Subcutaneous abdominal adipose tissue (tissue), 5 donors: ENCODE results near the gene EPS8L3.

Experiments
- H3K27ac ChIP-seq: one replicate; pipeline ENCODE4 v1.7.0; 2013; ENCODE audit warnings: low read depth, mild to moderate bottlenecking, inconsistent platforms, low read length, moderate library complexity
- H3K27me3 ChIP-seq, 5 donors: one replicate each; pipeline ENCODE4 v1.7.0; 2013; ENCODE audit warnings: low read length in 5 of 5, inconsistent platforms in 1 of 5; ENCODE audit not compliant: control insufficient read depth in 5 of 5, insufficient read depth in 4 of 5
- H3K36me3 ChIP-seq, 5 donors: one replicate each; pipeline ENCODE4 v1.7.0; 2013; ENCODE audit warnings: low read length in 5 of 5; ENCODE audit not compliant: control insufficient read depth in 5 of 5, insufficient read depth in 5 of 5
- H3K4me1 ChIP-seq, 5 donors: one replicate each; pipeline ENCODE4 v1.7.0; 2013; ENCODE audit warnings: low read length in 5 of 5, mild to moderate bottlenecking in 3 of 5, moderate library complexity in 1 of 5; ENCODE audit not compliant: control insufficient read depth in 5 of 5, insufficient read depth in 5 of 5
- H3K4me3 ChIP-seq, 5 donors: one replicate each; pipeline ENCODE4 v1.7.0; 2013; ENCODE audit warnings: low read length in 5 of 5, low read depth in 1 of 5
- H3K9ac ChIP-seq, 5 donors: one replicate each; pipeline ENCODE4 v1.7.0; 2013; ENCODE audit warnings: low read length in 5 of 5, mild to moderate bottlenecking in 4 of 5, moderate library complexity in 3 of 5
- H3K9me3 ChIP-seq, 5 donors: one replicate each; pipeline ENCODE4 v1.7.0; 2013; ENCODE audit warnings: low read length in 5 of 5; ENCODE audit not compliant: control insufficient read depth in 5 of 5
- donor health status: healthy.
- donor health status: healthy.
- donor health status: healthy.
- donor health status: healthy.
- donor health status: healthy.

Gene EPS8L3

DNA sequence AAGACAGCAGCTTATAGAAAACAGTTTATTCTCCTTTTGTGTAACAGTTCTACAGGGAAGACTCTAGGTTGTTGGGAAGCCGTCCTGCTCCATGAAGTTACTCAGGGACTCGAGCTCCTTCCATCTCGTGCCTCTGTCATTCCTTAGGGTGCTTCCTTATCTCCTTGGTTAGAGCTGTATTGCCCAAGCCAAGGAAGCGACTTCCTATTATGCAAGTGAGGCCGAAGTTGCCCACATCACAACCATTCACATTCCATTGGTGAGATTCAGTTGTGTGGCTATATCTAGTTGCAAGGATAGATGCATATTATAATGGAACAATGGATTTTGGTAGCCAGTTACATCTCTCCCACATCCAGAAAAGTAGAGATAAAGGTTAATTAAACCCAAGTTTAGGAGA lies 42.7 kb downstream of the EPS8L3 start:
- Histone ChIP-seq H3K36me3 (no peaks in the 10 kb centered on the region), H3K4me3 (no peak overlapping the region), H3K27ac (no peak overlapping the region), H3K27me3 (no peaks in the 10 kb centered on the region), H3K4me1 (peaks cover 0 to 20% (median 9%) of the 10 kb centered on the region in 5 donors), H3K9me3 (peaks cover 0 to 2% (median 0%) of the 10 kb centered on the region in 5 donors), H3K9ac (no peak overlapping the region)

DNA sequence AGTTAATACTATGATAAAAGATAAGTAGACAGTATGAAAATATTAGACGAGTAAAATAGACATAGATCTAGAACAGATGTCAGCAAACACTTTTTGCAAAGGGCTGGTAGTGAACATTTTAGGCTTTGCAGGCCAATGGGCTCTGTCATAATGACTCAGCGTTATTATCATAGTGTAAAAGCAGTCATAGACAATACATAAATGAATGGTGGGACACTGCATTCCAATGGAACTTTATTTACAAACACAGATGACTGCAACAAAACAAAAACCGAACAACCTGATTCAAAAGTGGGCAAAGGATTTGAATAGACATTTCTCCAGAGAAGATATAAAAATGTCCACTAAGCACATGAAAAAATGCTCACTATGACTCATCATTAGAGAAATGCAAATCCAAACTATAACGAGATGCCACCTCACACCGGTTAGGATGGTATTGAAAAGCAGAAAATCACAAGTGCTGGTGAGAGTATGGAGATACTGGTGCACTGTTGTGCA lies 44.3 kb downstream of the EPS8L3 start:
- Histone ChIP-seq H3K4me1 (peaks cover 0 to 20% (median 9%) of the 10 kb centered on the region in 5 donors), H3K4me3 (no peak overlapping the region), H3K27ac (no peak overlapping the region), H3K36me3 (no peaks in the 10 kb centered on the region), H3K27me3 (no peaks in the 10 kb centered on the region), H3K9me3 (peaks cover 0 to 2% (median 0%) of the 10 kb centered on the region in 5 donors), H3K9ac (no peak overlapping the region)

DNA sequence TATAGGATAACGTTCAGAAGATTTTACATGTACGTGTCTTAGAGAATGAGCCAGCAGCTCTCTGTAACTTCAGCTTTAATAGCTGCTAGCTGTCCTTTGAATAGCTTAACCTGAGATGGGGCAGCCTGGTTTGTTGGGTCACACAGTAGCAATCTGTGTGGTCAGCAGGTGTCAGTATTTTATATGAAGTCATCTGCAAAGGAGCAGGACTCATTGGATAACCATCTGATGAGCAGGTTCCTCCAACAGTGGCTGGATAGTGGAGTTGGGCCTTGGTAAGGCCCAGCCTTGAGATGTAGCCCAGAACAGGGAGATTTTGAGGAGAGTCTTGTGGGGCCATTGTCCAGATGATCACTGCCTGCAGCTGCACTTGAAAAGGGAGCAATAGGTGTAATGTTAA lies 45.2 kb downstream of the EPS8L3 start:
- H3K9ac ChIP-seq = no peak overlapping the region
- no peak overlapping the region for H3K4me3 ChIP-seq
- peaks cover 0 to 20% (median 9%) of the 10 kb centered on the region in 5 donors for H3K4me1 ChIP-seq
- no peak overlapping the region for H3K27ac ChIP-seq
- H3K27me3 ChIP-seq = no peaks in the 10 kb centered on the region
- peaks cover 0 to 2% (median 0%) of the 10 kb centered on the region in 5 donors for H3K9me3 ChIP-seq
- H3K36me3 ChIP-seq = no peaks in the 10 kb centered on the region

DNA sequence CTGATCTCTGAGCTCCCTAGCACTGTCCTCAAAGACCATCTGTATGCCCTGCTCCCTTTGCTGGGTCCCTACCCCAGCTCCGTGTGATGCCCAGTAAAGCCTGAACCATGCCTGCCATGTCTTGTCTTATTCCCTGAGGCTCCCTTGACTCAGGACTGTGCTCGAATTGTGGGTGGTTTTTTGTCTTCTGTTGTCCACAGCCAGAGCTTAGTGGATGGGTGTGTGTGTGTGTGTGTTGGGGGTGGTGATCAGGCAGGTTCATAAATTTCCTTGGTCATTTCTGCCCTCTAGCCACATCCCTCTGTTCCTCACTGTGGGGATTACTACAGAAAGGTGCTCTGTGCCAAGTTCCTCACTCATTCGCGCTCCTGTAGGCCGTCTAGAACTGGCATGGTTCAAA lies 46.0 kb downstream of the EPS8L3 start:
- no peaks in the 10 kb centered on the region for H3K36me3 ChIP-seq
- no peaks in the 10 kb centered on the region for H3K27me3 ChIP-seq
- peaks cover 0 to 16% (median 9%) of the 10 kb centered on the region in 5 donors for H3K4me1 ChIP-seq
- H3K4me3 ChIP-seq = no peak overlapping the region
- no peak overlapping the region for H3K27ac ChIP-seq
- no peak overlapping the region for H3K9ac ChIP-seq
- peaks cover 0 to 2% (median 0%) of the 10 kb centered on the region in 5 donors for H3K9me3 ChIP-seq

DNA sequence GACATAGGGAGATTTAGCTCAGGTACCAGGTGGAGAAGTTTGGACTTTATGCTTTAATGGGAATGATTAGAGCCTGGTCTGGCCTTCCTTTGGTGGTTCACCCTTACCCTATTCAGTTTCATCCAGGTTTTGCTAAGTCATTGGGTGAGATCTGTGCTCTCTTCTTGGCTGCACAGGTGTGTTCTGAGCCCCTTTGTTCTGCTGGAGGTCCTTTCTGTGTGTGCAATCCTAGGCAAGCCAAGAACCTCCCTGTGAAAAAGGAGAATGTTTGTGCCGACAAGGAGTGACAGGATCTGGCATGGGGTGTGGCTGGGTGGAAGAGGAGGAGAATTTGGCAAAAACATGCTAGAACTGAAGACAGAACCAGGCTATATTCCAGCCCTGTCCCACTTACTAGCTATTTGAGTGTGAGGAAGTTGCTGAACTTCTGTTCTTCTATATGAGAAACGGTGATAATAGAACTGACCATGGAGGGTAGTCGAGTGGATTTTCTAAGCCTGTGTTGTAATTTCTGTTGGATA lies 47.1 kb downstream of the EPS8L3 start:
- Histone ChIP-seq H3K9me3 (no peaks in the 10 kb centered on the region), H3K27ac (no peak overlapping the region), H3K4me1 (peaks cover 0 to 25% (median 15%) of the 10 kb centered on the region in 5 donors), H3K4me3 (no peak overlapping the region), H3K27me3 (no peaks in the 10 kb centered on the region), H3K9ac (no peak overlapping the region), H3K36me3 (no peaks in the 10 kb centered on the region)

DNA sequence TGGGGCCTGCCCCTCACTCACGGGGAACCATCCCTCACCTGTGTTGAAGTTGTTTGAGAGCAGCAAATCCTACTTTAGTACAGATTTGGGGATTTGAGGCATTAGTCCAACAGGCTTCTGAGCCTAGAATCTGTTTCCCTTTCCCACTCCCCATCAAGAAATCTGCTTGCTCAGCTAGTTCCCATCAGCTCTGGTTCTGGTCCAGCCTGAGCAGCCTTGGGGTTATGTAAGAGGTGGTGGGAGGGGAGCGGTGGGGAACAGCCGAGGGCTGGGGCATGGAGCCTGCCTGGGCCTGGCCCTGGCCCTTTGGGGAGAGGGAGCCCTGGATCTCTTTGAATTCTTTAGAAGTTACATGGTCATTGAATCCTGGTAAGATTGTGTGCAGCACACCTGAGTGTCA lies 47.6 kb downstream of the EPS8L3 start:
- H3K27ac ChIP-seq = no peak overlapping the region
- H3K4me3 ChIP-seq = no peak overlapping the region
- no peak overlapping the region for H3K9ac ChIP-seq
- H3K4me1 ChIP-seq = peaks cover 0 to 25% (median 15%) of the 10 kb centered on the region in 5 donors
- H3K27me3 ChIP-seq = no peaks in the 10 kb centered on the region
- H3K9me3 ChIP-seq = no peaks in the 10 kb centered on the region
- no peaks in the 10 kb centered on the region for H3K36me3 ChIP-seq

DNA sequence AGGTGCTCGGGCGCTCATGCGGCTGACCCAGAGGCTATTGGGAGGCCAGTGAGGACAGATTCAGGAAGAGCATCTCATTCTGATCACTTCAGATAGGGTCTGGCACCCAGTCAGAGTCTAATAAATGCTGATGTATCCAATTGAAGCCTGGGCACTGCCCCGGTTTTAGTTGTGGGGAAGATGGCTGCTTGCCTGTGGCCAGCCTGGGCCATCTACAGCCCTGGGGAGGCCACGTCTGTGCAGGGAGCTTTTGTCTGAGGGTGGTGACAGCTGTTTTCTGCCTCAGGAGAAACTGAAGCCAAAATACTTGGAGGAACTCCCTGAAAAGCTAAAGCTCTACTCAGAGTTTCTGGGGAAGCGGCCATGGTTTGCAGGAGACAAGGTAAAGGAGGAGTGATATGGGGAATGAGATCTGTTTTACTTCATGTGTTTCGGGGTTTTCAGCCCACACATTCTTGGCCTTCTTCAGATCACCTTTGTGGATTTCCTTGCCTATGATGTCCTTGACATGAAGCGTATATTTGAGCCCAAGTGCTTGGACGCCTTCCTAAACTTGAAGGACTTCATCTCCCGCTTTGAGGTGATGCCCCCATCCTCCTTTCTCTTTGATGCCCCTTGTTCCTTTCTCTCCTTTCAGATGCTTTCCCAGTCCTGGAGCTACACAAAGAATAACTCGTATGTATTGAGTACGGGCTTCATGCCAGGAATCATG lies 48.9 kb downstream of the EPS8L3 start:
- H3K4me1 ChIP-seq = peaks cover 0 to 25% (median 15%) of the 10 kb centered on the region in 5 donors
- no peaks in the 10 kb centered on the region for H3K36me3 ChIP-seq
- H3K4me3 ChIP-seq = no peak overlapping the region
- H3K9ac ChIP-seq = no peak overlapping the region
- H3K27ac ChIP-seq = no peak overlapping the region
- no peaks in the 10 kb centered on the region for H3K9me3 ChIP-seq
- H3K27me3 ChIP-seq = no peaks in the 10 kb centered on the region

DNA sequence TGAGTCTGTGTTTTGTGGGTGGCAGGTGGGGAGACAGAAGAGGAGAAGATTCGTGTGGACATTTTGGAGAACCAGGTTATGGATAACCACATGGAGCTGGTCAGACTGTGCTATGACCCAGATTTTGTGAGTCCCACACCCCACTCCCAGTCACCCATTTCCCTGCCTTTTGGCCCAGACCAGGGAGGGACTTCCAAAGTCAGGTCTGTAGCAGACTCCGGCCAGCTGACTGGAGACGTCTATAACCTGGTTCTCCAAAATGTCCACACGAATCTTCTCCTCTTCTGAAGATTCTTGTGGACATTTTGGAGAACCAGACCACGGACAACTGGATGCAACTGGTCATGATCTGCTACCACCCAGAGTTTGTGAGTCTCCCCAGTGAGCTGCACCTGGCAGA lies 50.1 kb downstream of the EPS8L3 start:
- Histone ChIP-seq H3K9me3 (peaks cover 0 to 6% (median 0%) of the 10 kb centered on the region in 5 donors), H3K27ac (no peak overlapping the region), H3K4me3 (no peak overlapping the region), H3K9ac (no peak overlapping the region), H3K36me3 (no peaks in the 10 kb centered on the region), H3K27me3 (no peaks in the 10 kb centered on the region), H3K4me1 (peaks cover 0 to 25% (median 15%) of the 10 kb centered on the region in 5 donors)

DNA sequence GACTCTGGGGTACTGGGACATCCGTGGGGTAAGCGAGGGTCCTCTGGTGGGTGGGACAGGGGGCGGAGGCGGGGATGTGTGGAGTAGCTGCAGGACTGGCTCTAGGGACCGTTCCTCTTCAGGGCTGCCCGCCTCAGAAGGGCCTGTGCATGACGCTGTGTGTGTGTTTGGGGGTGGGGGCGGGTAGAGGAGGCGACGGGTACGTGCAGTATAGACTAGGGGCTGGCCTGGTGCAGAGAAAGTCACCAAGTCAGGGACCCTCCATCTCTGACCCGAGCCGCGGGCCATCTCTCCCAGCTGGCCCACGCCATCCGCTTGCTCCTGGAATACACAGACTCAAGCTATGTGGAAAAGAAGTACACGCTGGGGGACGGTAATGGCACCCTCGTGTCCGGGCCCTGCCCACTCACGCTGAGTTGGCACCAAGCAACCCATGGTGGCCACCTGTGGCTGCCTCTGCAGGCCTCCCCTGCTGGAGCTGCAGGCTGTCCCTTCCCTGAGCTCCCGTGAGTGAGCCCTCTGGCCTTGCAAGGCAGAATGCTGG lies 51.3 kb downstream of the EPS8L3 start:
- Histone ChIP-seq H3K4me1 (peaks cover 0 to 25% (median 15%) of the 10 kb centered on the region in 5 donors), H3K27ac (no peak overlapping the region), H3K4me3 (peak overlapping the region; percentile 29 to 75 (median 62)), H3K9ac (peak overlapping the region in 1 of 5 donors; percentile 51), H3K9me3 (peaks cover 0 to 9% (median 0%) of the 10 kb centered on the region in 5 donors), H3K36me3 (no peaks in the 10 kb centered on the region), H3K27me3 (no peaks in the 10 kb centered on the region)
